HepG2 (cell line): ENCODE data around the gene IDH3A. TPM values are rescaled to one million over a fixed set of nuclear protein-coding genes. Genes with fewer than 3 reads are reported as not detected.

Experiments
- ATAC-seq: fragments of 200-7000 bp; cut with Tn5 transposase; 3 replicates; pipeline ENCODE4 v1.9.1; 2020; ENCODE audit warnings: mild to moderate bottlenecking, moderate library complexity
- BruUV-seq: library from RNA; stranded (reverse); fragments of 400-500 nt; replicated peaks from 2 replicates; lab custom pipeline; 2021; lab: Mats Ljungman, UMichigan
- CTCF ChIA-PET: fragments of 300-600 bp; formaldehyde crosslinking; extraction: SDS; loops from one replicate; lab custom pipeline; 2021; ENCODE audit warnings: low total read pairs, inconsistent platforms, low intra/inter-chr PET ratio; lab: Yijun Ruan, JAX
- POLR2A ChIA-PET: fragments of 350-600 bp; sonication (Branson Sonifier 250); formaldehyde crosslinking; loops from one replicate; lab custom pipeline; 2020; ENCODE audit warnings: antibody characterized with exemption, inconsistent platforms; lab: Yijun Ruan, JAX
- DNase-seq: peaks from one replicate; pipeline ENCODE4 v3.0.0-alpha.2; 2015; ENCODE audit warnings: low spot score
- FAIRE-seq: peaks from 3 replicates; lab custom pipeline; 2011; peaks lifted over from hg19 to GRCh38; lab: Jason Lieb, UNC
- H2AFZ ChIP-seq: one replicate; pipeline ENCODE4 v1.6.1; 2011; ENCODE audit warnings: low read length, inconsistent platforms
- H3K27ac ChIP-seq: fragments of 300-600 bp; 3 replicates; pipeline ENCODE4 v1.8.0; 2011; ENCODE audit warnings: mixed run types, mild to moderate bottlenecking, mixed read lengths, low read length, inconsistent platforms; ENCODE audit not compliant: insufficient read depth; ENCODE audit errors: extremely low read length
- H3K27me3 ChIP-seq, 2 experiments: fragments of 200-600 bp in 1 of 2; 2 replicates in 1 of 2; 3 replicates in 1 of 2; pipeline versions ENCODE4 v1.6.0 to v1.8.0; 2011; ENCODE audit warnings: low read length in 2 of 2, mild to moderate bottlenecking in 2 of 2, moderate library complexity in 2 of 2, inconsistent platforms in 1 of 2; ENCODE audit not compliant: insufficient read depth in 2 of 2, control insufficient read depth in 1 of 2
- H3K36me3 ChIP-seq, 2 experiments: fragments of 200-600 bp in 1 of 2; replicated peaks in 1 of 2; 2 replicates in 1 of 2; 3 replicates in 1 of 2; pipeline versions ENCODE4 v1.5.1 to v1.8.0; 2011; ENCODE audit warnings: low read length in 2 of 2, inconsistent platforms in 1 of 2; ENCODE audit not compliant: insufficient read depth in 2 of 2, control insufficient read depth in 1 of 2
- H3K4me1 ChIP-seq: 2 replicates; pipeline ENCODE4 v1.5.1; 2012; ENCODE audit warnings: low read length, inconsistent platforms; ENCODE audit not compliant: insufficient read depth
- H3K4me2 ChIP-seq: 2 replicates; pipeline ENCODE4 v1.6.0; 2011; ENCODE audit warnings: low read depth, low read length, inconsistent platforms
- H3K4me3 ChIP-seq, 3 experiments: fragments of 200-600 bp in 1 of 3; sonication (generic), shearing (Covaris generic) in 1 of 3; replicated peaks in 1 of 3; 2 replicates each; pipeline ENCODE4 v1.5.1; 2011 to 2016; ENCODE audit warnings: low read length in 3 of 3, inconsistent platforms in 2 of 3, low read depth in 2 of 3, mild to moderate bottlenecking in 2 of 3, control low read depth in 1 of 3, mixed read lengths in 1 of 3; ENCODE audit not compliant: insufficient read depth in 1 of 3
- H3K79me2 ChIP-seq: one replicate; pipeline ENCODE4 v1.6.1; 2011; ENCODE audit warnings: low read length, inconsistent platforms; ENCODE audit not compliant: insufficient read depth
- H3K9ac ChIP-seq: 2 replicates; pipeline ENCODE4 v1.6.0; 2011; ENCODE audit warnings: mild to moderate bottlenecking, low read depth, low read length, inconsistent platforms; ENCODE audit not compliant: insufficient read depth
- H3K9me3 ChIP-seq: 2 replicates; pipeline ENCODE4 v1.5.1; 2012; ENCODE audit warnings: mild to moderate bottlenecking, low read length
- H4K20me1 ChIP-seq: 2 replicates; pipeline ENCODE4 v1.6.0; 2011; ENCODE audit warnings: inconsistent platforms, mild to moderate bottlenecking, low read length, moderate library complexity; ENCODE audit not compliant: insufficient read depth
- ASH2L ChIP-seq: fragments of 300-600, 200-600 bp; sonication (generic); IDR thresholded peaks from 2 replicates; pipeline ENCODE4 v1.7.0; 2017; ENCODE audit warnings: low read depth, mild to moderate bottlenecking, moderate library complexity, mixed read lengths, low read length; ENCODE audit not compliant: insufficient read length
- GABPA ChIP-seq, 2 experiments: IDR thresholded peaks; 2 replicates each; pipeline ENCODE4 v1.6.1; 2011 to 2016; ENCODE audit warnings: low read depth in 2 of 2, low read length in 1 of 2, missing biosample characterization in 1 of 2, missing genetic modification characterization in 1 of 2
- RAD51 ChIP-seq: fragments of 450-650 bp; IDR thresholded peaks from 2 replicates; pipeline ENCODE4 v1.6.1; 2016; ENCODE audit warnings: borderline replicate concordance
- TRIM24 ChIP-seq: sonication (generic); formaldehyde crosslinking; IDR thresholded peaks from 2 replicates; pipeline ENCODE4 v1.8.0; 2022; ENCODE audit warnings: mild to moderate bottlenecking, missing genetic modification reagents
- ZKSCAN8 ChIP-seq: IDR thresholded peaks from 2 replicates; pipeline ENCODE4 v1.6.1; 2016; ENCODE audit warnings: borderline replicate concordance, missing genetic modification reagents, missing compliant biosample characterization
- ZNF136 ChIP-seq: sonication (generic); formaldehyde crosslinking; IDR thresholded peaks from 2 replicates; pipeline ENCODE4 v1.8.1; 2022; ENCODE audit warnings: low read depth, mild to moderate bottlenecking, moderate library complexity, missing genetic modification reagents
- ZNF335 ChIP-seq: sonication (generic); formaldehyde crosslinking; IDR thresholded peaks from 2 replicates; pipeline ENCODE4 v1.4.0; 2020; ENCODE audit warnings: missing genetic modification reagents
- ZNF383 ChIP-seq: sonication (generic); formaldehyde crosslinking; IDR thresholded peaks from 2 replicates; pipeline ENCODE4 v1.4.0; 2020; ENCODE audit warnings: missing genetic modification reagents, mild to moderate bottlenecking, borderline replicate concordance
- ZNF563 ChIP-seq: sonication (generic); formaldehyde crosslinking; IDR thresholded peaks from 2 replicates; pipeline ENCODE4 v1.8.0; 2022; ENCODE audit warnings: mild to moderate bottlenecking, moderate library complexity, missing genetic modification reagents
- ZNF670 ChIP-seq: sonication (generic); formaldehyde crosslinking; IDR thresholded peaks from 2 replicates; pipeline ENCODE4 v1.8.0; 2022; ENCODE audit warnings: mild to moderate bottlenecking, missing genetic modification reagents, borderline replicate concordance
- ZNF674 ChIP-seq: sonication (generic); formaldehyde crosslinking; IDR thresholded peaks from 2 replicates; pipeline ENCODE4 v1.5.0; 2020; ENCODE audit warnings: low read depth, mild to moderate bottlenecking, missing genetic modification reagents
- ZNF709 ChIP-seq: sonication (generic); formaldehyde crosslinking; IDR thresholded peaks from 2 replicates; pipeline ENCODE4 v1.5.0; 2020; ENCODE audit warnings: mild to moderate bottlenecking, missing genetic modification reagents
- WGBS: methylation state at CpG from one replicate; pipeline ENCODE4 v1.1.6; 2017; ENCODE audit warnings: low lambda C conversion rate; 5-methylcytosine and 5-hydroxymethylcytosine counted together
- in situ Hi-C: cut with HindIII; loops from 2 replicates; pipeline ENCODE4 v1.10.0; 2017; ENCODE audit warnings: low pct_unique_long_range_greater_than_20kb; ENCODE audit not compliant: extremely low pct_ligation_motif_present
- intact Hi-C: fragments of 100-400 bp; cut with micrococcal nuclease; formaldehyde crosslinking; loops from one replicate; pipeline ENCODE4 v1.10.0; 2022; ENCODE audit not compliant: unreplicated experiment
- polyA plus RNA-seq, 8 experiments: library from polyadenylated mRNA; depleted of rRNA in 3 of 8; stranded (reverse) in 7 of 8; unstranded in 1 of 8; fragments of >200 nt; fragmentation: Illumina TruSeq in 4 of 8; extraction: Trizol in 4 of 8; gene quantifications; 2 replicates each; pipeline versions ENCODE4 v1.2.1 to v1.2.3, GENCODE V29; 2011 to 2016; ENCODE audit warnings: low read depth in 4 of 8, missing spikeins in 1 of 8, mixed read lengths in 1 of 8; ENCODE audit not compliant: insufficient read depth in 1 of 8
- total RNA-seq, 5 experiments: library from RNA; depleted of rRNA; stranded (reverse); fragments of >200 nt; fragmentation: Illumina TruSeq; extraction: Trizol; gene quantifications; 2 replicates each; pipeline ENCODE4 v1.2.3, GENCODE V29; 2016; ENCODE audit warnings: low read depth in 1 of 5
- TF ChIP-seq, protein P1 (sequence below): sonication (generic); formaldehyde crosslinking; IDR thresholded peaks from 2 replicates; pipeline ENCODE4 v1.4.0; 2020; ENCODE audit warnings: missing genetic modification reagents
- TF ChIP-seq, protein P2 (sequence below): sonication (generic); formaldehyde crosslinking; IDR thresholded peaks from 2 replicates; pipeline ENCODE4; 2020; ENCODE audit warnings: missing genetic modification reagents, mild to moderate bottlenecking, borderline replicate concordance

The IDH3A gene
- total and polyA plus RNA-seq, 2 of the 13 experiments (the other 11 are each of a cell fraction or from before 2014, with no cell fraction given), result 40.7 to 50.7 TPM

DNA sequence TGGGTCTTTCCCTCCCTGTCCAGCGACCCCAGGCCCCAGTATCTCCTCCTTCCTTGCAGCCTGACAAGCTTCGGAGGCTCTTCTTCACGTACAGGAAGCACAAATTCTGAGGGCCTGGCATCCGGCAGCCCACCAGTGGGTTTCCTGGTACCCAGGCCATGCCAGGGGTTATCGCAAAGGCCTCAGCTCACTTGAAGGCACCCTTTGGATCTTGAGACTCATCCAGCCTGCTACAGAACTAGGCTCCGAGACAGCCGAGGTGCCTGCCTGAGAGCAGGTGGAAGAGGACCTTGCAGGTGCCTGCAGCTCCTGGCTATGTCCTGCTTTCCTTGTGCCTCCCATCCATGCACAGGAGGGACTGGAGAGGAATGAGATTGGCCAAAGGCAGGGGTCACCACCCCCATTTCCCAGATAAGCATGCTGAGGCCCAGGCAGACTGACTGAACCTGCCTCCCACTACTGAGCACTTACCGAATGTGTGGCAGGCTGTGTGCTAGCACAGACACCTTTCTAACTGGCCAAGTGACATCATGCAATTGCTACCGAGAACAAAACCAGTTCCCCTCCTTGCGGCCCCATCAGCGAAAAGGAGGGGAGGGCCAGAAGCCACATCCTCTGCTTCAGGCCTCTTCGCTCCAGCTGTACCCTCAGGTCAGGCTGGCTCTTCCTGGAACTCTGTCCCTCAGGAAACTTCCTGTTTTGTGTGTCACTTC lies 45.6 kb upstream of the IDH3A start (continued):
- TF ChIP-seq GABPA (IDR thresholded peaks at IDR 0.05; ENCODE audit: low read depth, low read length) (no peak), GABPA (CRISPR knock-in tag; IDR thresholded peaks at IDR 0.05; ENCODE audit: low read depth) (peak; percentile 62), ZKSCAN8 (no peak)

DNA sequence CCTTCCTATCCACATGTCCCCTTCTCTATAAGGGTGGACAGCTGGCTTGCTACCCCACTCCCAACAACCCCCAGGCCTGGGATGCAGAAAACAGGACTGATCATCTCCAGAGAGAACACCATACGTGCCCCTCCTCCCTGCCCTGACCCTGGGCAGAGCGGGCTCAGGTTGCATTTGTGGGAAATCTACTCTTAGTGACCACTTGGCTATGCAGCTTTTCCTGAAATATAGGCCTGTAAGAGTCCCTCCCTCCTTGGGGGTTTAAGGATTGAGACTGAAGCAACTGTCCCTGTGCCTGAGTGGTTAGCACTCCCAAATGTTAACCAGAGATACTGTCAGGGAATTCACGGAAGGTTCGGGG lies 45.1 kb upstream of the IDH3A start:
- ATAC-seq, result no peak
- intact Hi-C loops, result no loop called here
- BruUV-seq, result no TSS peak

More for the DNA sequence above, 45.1 kb upstream of the IDH3A start:
- Histone ChIP-seq H3K9ac (no peak overlapping the region), H3K4me3 (no peak overlapping the region)
- no peak for DNase-seq
- CTCF ChIA-PET, result no interaction called here
- TF ChIP-seq ZNF674 (no peak), TRIM24 (CRISPR knock-in tag) (no peak), ASH2L (no peak), RAD51 (no peak), ZNF383 (CRISPR knock-in tag) (no peak), ZNF709 (CRISPR knock-in tag) (no peak), ZNF136 (CRISPR knock-in tag) (no peak), ZNF563 (CRISPR knock-in tag) (no peak), ZNF670 (CRISPR knock-in tag) (no peak), ZNF335 (CRISPR knock-in tag) (no peak)
- TF ChIP-seq, protein P1, sequence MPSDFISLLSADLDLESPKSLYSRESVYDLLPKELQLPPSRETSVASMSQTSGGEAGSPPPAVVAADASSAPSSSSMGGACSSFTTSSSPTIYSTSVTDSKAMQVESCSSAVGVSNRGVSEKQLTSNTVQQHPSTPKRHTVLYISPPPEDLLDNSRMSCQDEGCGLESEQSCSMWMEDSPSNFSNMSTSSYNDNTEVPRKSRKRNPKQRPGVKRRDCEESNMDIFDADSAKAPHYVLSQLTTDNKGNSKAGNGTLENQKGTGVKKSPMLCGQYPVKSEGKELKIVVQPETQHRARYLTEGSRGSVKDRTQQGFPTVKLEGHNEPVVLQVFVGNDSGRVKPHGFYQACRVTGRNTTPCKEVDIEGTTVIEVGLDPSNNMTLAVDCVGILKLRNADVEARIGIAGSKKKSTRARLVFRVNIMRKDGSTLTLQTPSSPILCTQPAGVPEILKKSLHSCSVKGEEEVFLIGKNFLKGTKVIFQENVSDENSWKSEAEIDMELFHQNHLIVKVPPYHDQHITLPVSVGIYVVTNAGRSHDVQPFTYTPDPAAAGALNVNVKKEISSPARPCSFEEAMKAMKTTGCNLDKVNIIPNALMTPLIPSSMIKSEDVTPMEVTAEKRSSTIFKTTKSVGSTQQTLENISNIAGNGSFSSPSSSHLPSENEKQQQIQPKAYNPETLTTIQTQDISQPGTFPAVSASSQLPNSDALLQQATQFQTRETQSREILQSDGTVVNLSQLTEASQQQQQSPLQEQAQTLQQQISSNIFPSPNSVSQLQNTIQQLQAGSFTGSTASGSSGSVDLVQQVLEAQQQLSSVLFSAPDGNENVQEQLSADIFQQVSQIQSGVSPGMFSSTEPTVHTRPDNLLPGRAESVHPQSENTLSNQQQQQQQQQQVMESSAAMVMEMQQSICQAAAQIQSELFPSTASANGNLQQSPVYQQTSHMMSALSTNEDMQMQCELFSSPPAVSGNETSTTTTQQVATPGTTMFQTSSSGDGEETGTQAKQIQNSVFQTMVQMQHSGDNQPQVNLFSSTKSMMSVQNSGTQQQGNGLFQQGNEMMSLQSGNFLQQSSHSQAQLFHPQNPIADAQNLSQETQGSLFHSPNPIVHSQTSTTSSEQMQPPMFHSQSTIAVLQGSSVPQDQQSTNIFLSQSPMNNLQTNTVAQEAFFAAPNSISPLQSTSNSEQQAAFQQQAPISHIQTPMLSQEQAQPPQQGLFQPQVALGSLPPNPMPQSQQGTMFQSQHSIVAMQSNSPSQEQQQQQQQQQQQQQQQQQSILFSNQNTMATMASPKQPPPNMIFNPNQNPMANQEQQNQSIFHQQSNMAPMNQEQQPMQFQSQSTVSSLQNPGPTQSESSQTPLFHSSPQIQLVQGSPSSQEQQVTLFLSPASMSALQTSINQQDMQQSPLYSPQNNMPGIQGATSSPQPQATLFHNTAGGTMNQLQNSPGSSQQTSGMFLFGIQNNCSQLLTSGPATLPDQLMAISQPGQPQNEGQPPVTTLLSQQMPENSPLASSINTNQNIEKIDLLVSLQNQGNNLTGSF (CRISPR knock-in tag), result no peak
- TF ChIP-seq, protein P2, sequence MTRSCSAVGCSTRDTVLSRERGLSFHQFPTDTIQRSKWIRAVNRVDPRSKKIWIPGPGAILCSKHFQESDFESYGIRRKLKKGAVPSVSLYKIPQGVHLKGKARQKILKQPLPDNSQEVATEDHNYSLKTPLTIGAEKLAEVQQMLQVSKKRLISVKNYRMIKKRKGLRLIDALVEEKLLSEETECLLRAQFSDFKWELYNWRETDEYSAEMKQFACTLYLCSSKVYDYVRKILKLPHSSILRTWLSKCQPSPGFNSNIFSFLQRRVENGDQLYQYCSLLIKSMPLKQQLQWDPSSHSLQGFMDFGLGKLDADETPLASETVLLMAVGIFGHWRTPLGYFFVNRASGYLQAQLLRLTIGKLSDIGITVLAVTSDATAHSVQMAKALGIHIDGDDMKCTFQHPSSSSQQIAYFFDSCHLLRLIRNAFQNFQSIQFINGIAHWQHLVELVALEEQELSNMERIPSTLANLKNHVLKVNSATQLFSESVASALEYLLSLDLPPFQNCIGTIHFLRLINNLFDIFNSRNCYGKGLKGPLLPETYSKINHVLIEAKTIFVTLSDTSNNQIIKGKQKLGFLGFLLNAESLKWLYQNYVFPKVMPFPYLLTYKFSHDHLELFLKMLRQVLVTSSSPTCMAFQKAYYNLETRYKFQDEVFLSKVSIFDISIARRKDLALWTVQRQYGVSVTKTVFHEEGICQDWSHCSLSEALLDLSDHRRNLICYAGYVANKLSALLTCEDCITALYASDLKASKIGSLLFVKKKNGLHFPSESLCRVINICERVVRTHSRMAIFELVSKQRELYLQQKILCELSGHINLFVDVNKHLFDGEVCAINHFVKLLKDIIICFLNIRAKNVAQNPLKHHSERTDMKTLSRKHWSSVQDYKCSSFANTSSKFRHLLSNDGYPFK (CRISPR knock-in tag), result no peak
- TF ChIP-seq, all 625 proteins: peak for 0
- H3K4me2 ChIP-seq, result peak overlapping the region; percentile 15; the same call in 1 of the 2 replicates
- H3K9me3 ChIP-seq, result no peaks in the 10 kb centered on the region
- peaks cover 0 to 4% of the 10 kb centered on the region in 2 experiments; a peak in 2 of 5 replicates for H3K27me3 ChIP-seq
- peaks cover 31% of the 10 kb centered on the region for H3K4me1 ChIP-seq
- no peaks in the 10 kb centered on the region for H4K20me1 ChIP-seq
- no peak for FAIRE-seq
- POLR2A ChIA-PET, result no interaction called here
- H2AFZ ChIP-seq, result no peak overlapping the region
- in situ Hi-C loops, result no loop called here
- WGBS, result 32% methylated on average over 4 of the region's 4 CpGs
- H3K79me2 ChIP-seq, result no peaks in the 10 kb centered on the region
- no peak overlapping the region for H3K27ac ChIP-seq
- no peaks in the 10 kb centered on the region for H3K36me3 ChIP-seq
